Mesenteric fat pad (tissue), 1 donor: ENCODE measurements around the gene RAX2. TPM values are rescaled to one million over a fixed set of nuclear protein-coding genes. Genes with fewer than 3 reads are reported as not detected.
"Not testable (repeated sequence)": the region's sequence is repeated elsewhere in the genome, so short reads cannot be mapped to it uniquely, and the experiment has no call there.

Experiments
- DNase-seq: peaks from one replicate; pipeline ENCODE4 v3.0.0-alpha.2; 2020; ENCODE audit warnings: low spot score
- total RNA-seq: library from RNA; stranded (reverse); fragmentation: NEBNext Ultra II Directional; extraction: Animal tissue kit (Norgen Biotek cat#: 25700); gene quantifications from one replicate; pipeline ENCODE4 v1.2.1, GENCODE V29; 2021
- donor health status: DM: yes; HTN: yes; CAD: no.

The RAX2 gene
- total RNA-seq, 1 donor from 2014 or later: not detected

GRCh38 chr19:3761382-3762129, 10.5 kb downstream of the RAX2 start, which contains the start of gene APBA3:
Gene APBA3, minus strand, starts transcription at chr19:3761692. Its CDS starts 1,428 bp downstream, at chr19:3760264.
- peak; percentile 98 for DNase-seq

DNA sequence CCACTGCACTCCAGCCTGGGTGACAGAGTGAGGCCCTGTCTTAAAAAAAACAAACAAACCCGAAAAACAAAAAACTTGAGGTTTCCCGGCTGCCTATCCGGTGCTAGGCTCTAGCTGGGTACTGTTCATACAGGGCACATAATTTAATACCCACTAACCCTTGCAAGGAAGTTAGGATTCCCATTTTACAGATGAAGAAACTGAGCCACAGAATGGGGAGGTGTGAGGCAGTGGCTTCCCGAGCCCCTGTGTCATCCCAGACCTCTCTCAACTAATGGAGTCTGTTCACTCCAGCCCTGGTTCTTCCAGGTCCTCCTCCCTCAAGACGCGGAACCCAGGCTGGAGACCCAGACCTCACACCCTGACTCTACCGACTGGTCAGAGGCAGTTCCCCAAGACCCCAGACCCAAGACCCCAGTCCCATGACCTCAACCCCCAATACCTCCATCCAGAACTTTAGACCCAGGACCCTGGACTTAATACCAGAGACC, 11.1 kb downstream of the RAX2 start:
- DNase-seq: no peak

- DNase-seq: no peak
Observed at GRCh38 chr19:3759482-3760254, 12.4 kb downstream of the RAX2 start.

DNA sequence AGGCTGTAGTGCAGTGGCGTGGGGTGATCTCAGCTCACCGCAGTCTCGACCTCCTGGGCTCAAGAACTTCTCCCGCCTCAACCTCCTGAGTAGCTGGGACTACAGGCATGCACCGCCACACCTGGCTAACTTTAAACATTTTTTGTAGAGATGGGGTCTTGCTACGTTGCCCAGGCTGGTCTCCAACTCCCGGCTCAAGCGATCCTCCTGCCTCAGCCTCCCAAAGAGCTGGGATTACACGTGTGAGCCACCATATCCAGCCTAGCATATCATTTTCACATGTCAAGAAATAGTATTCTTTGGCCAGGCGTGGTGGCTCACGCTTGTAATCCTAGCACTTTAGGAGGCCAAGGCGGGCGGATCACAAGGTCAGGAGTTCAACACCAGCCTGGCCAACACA, 13.7 kb downstream of the RAX2 start:
- not testable (repeated sequence) for DNase-seq

- not testable (repeated sequence) for DNase-seq
Observed at GRCh38 chr19:3757705-3758104, 14.3 kb downstream of the RAX2 start.

DNA sequence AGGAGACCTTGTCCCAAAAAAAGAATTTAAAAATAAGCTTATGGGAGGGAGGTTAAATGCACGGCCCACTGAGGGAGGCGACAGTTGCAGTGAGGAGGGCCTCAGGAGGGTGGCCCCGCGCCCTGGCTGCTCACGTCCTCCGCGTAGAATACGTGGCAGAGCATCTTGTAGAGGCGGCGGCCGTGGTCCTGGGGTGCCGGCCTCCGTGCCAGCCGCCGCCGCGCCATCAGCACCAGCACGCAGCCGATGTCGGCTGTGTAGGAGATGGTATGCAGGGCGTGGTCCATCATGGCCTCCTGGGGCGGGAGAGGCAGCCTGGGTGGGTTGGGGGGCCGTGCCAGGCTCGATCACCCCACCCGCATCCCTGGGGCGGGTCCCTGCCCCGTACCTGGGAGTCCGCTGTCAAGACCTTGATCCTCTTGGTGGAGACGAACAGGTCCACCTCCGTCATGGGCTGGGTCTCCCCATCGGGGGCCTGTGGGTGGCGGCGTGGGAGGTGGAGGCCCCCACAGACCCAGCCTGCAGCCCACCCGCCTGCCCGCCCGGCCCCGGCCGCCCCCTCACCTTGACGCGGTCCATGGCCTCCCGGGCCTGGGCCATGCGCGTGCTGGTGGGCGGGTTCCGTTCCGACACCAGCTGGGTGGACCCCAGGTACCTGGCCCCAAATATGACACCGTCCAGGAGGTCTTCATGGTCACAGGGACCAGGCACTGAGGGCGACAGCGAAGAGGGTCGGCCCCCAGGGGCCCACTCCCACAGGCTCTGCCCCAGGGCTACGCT, 18.2 kb downstream of the RAX2 start:
- no peak for DNase-seq

- no peak for DNase-seq
Observed at GRCh38 chr19:3752492-3752891, 19.5 kb downstream of the RAX2 start.

DNA sequence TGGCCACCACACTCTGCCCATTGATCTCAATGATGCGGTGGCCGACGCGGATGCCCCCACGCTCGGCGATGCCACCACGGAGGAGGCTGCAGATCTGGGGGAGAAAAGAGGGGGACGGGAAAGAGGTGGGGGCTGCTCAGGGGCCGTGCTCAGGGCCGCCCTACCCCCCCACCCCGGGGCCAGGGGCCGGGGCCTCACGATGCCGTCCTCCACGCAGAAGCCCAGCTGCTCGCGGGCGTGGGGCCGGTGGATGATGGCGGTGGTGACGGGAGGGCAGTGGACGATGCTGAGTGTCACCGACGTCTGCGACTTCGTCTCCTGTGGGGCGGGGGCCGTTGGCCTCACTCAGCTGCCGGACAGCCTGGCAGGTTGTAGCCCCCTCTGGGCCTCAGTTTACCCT, 20.8 kb downstream of the RAX2 start:
- no peak for DNase-seq

DNA sequence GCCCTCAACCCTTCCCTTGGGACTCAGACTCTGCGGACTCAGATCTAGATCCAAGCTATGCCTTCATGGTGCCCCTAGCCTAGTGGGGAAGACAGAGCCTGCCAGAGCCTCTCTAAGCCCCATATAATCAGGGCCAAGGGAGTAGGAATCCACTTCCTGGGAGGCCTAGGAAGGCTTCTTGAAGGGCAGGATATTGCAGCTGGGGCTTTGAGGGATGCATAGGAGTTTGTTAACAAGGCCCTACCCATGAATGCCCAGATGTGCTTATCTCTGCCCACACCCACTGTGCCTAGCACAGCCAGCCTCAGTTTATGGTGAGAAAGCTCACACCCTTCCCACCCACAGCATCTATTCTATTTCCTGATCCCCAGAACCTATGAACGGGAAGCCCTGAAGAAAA, 21.8 kb downstream of the RAX2 start:
- DNase-seq: no peak

- DNase-seq: no peak
Observed at GRCh38 chr19:3748965-3749364, 23.1 kb downstream of the RAX2 start.

DNA sequence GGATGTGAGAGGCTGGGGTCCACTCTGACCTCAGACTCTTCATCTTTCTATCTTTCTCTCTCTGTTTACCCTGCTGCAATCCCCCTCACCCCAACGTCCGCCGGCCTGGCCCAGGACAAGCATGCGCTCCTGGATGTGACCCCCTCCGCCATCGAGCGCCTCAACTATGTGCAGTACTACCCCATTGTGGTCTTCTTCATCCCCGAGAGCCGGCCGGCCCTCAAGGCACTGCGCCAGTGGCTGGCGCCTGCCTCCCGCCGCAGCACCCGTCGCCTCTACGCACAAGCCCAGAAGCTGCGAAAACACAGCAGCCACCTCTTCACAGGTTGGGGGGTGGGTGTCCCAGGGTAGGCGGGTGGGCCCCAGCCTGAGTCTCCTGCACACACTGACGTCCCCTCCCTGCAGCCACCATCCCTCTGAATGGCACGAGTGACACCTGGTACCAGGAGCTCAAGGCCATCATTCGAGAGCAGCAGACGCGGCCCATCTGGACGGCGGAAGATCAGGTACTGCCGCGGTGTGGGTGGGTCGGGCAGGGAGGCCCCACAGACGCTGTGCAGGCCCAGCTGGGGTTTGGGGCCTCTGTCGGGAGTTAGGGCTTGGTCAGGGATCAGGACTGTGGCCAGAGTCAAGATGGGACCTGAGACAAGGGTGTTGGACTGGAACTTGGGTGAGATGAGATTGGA, 25.5 kb downstream of the RAX2 start:
- DNase-seq: no peak

- no peak for DNase-seq
Observed at GRCh38 chr19:3745363-3746045, 26.5 kb downstream of the RAX2 start.

DNA sequence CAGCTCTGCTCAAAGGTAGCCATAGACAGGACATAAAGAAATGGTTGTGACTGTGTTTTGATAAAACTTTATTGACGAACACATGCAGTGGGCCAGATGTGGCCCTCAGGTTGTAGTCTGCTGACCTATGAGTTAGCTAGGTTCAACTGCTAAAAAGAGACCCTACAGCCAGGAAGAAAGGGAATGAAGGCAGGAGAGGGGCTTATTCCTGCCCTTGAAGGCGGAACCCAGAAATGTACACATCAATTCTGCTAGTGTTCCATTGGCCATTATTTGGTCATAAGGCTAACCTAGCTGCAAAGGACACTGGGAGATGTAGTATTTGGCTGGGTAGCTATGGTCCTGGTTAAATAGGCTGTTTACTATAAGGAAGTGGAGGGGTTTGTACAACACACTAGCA, 28.5 kb downstream of the RAX2 start:
- no peak for DNase-seq

DNA sequence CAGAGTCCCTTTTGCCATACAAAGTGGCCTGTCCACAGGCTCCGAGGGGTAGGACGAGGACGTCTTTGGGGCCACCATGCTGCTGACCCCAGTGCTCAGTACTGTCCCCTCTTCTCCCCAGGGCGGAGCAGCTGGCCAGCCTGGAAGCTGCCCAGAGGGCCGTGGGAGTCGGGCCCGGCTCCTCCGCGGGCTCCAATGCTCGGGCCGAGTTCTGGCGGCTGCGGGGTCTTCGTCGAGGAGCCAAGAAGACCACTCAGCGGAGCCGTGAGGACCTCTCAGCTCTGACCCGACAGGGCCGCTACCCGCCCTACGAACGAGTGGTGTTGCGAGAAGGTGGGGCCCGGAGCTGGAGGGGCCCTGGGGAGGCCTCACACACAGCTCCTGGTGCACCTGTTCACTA, 31.6 kb downstream of the RAX2 start:
- no peak for DNase-seq

GRCh38 chr19:3738477-3739220, 33.4 kb downstream of the RAX2 start:
- no peak for DNase-seq

DNA sequence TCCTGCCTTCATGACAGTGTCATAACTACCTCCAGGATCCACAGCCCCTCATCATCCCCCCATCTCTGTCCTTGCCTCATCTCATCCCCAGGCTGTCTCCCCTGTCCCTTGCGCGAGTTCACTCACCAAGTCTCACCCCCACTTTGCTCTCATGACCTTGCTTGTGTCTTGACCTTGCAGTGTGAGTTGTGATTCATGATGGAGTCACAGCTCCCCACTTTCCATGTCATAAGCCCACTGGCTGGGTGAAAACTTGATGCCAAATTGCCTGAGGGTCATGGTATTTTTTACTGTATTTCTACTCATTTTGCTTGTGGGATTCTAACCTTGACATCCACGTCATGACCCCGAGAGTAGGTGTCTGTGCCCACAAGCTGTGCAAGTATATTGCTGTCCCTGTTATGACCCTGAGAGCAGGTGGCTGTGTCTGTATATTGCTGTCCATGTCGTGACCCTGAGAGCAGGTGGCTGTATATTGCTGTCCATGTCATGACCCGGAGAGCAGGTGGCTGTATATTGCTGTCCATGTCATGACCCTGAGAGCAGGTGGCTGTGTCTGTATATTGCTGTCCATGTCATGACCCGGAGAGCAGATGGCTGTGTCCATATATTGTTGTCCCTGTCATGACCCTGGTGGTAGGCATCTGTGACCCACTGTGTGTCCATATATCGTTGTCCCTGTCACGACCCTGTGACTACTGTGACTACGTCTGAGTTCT, 34.4 kb downstream of the RAX2 start:
- no peak for DNase-seq

GRCh38 chr19:3736106-3736724, 35.8 kb downstream of the RAX2 start:
- no peak for DNase-seq

DNA sequence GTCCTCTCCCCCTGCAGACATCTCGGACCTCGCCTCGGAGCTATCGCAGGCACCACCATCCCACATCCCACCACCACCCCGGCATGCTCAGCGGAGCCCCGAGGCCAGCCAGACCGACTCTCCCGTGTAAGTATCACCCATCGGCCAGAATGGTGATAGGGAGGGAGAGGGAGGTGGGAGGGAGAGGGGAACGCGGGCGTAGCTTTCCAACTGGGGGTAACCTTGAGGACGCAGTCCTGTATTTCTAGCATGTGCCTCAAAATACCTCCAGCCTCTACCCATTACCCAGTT, 37.8 kb downstream of the RAX2 start:
- DNase-seq: no peak
